Measurements from ENCODE around the gene RHOA.
"Not testable (repeated sequence)": the region's sequence is repeated elsewhere in the genome, so short reads cannot be mapped to it uniquely, and the experiment has no call there.

Gene RHOA

DNA sequence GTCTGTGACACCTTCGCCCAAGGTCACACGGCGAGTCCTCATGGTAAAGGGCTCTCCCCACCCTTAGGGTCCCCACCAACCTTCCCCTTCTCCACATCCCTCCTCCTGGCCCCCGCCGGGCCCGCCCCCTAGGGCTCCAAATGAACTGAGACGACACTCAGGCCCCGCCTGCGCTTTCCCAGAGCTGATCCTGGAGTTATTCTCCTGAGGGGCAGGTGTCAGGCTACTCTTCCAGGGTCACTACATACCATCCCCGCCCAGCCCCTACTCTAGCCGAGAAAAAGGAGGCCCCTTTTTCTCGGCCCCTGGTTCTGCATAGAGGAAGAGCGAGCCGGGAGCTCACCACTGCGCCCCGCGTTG lies 72.2 kb downstream of the RHOA start:
- Histone ChIP-seq H3K27me3 (ENCODE audit: control insufficient read depth in 5 of 5, insufficient read depth in 4 of 5, low read length in 5 of 5) (no peaks in the 10 kb centered on the region), H3K27ac (ENCODE audit: low read depth, low read length) (peak overlapping the region; percentile 88), H3K4me3 (ENCODE audit: low read depth in 1 of 5, low read length in 5 of 5) (peak overlapping the region; percentile 78 to 90 (median 85)), H3K9me3 (ENCODE audit: control insufficient read depth in 5 of 5, low read length in 5 of 5) (no peaks in the 10 kb centered on the region), H3K4me1 (ENCODE audit: control insufficient read depth in 5 of 5, insufficient read depth in 5 of 5, low read length in 5 of 5) (peaks cover 0 to 43% (median 33%) of the 10 kb centered on the region in 5 donors), H3K36me3 (ENCODE audit: control insufficient read depth in 5 of 5, insufficient read depth in 5 of 5, low read length in 5 of 5) (peaks cover 7 to 20% (median 15%) of the 10 kb centered on the region in 5 donors), H3K9ac (ENCODE audit: low read length in 5 of 5) (peak overlapping the region; percentile 68 to 89 (median 83))

DNA sequence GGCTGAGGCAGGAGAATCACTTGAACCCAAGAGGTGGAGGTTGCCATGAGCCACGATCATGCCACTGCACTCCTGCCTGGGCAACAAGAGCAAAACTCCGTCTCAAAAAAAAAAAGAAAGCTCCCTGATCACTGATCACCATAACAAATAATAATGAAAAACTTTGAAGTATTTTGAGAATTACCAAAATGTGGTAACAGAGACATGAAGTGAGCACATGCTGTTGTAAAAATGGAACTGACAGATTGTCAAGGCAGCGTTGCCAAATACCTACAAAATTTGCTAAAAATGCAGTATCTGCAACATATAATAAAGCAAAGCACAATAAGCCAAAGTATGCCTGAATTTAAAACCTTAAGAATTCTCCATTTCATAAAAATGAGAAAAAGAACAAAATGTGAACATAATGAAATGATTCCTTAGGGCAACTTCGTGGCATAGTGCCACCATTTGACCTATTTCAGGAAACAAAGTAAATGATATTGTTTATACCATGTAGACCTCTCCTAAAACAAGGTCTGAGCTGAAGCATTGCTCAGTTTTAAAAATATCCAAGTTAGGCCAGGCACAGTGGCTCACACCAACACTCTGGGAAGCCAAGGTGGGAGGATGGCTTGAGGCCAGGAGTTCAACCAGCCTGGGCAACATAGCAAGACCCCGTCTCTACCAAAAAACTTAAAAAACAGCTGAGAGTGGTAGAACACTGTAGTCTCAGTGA lies 77.7 kb downstream of the RHOA start:
- Histone ChIP-seq H3K36me3 (ENCODE audit: control insufficient read depth in 5 of 5, insufficient read depth in 5 of 5, low read length in 5 of 5) (peaks cover 16 to 68% (median 42%) of the 10 kb centered on the region in 5 donors), H3K27ac (ENCODE audit: low read depth, low read length) (peak overlapping the region; percentile 37), H3K9ac (ENCODE audit: low read length in 5 of 5) (no peak overlapping the region), H3K4me3 (ENCODE audit: low read depth in 1 of 5, low read length in 5 of 5) (no peak overlapping the region), H3K27me3 (ENCODE audit: control insufficient read depth in 5 of 5, insufficient read depth in 4 of 5, low read length in 5 of 5) (no peaks in the 10 kb centered on the region), H3K9me3 (ENCODE audit: control insufficient read depth in 5 of 5, low read length in 5 of 5) (no peaks in the 10 kb centered on the region), H3K4me1 (ENCODE audit: control insufficient read depth in 5 of 5, insufficient read depth in 5 of 5, low read length in 5 of 5) (peaks cover 0 to 24% (median 13%) of the 10 kb centered on the region in 5 donors)

DNA sequence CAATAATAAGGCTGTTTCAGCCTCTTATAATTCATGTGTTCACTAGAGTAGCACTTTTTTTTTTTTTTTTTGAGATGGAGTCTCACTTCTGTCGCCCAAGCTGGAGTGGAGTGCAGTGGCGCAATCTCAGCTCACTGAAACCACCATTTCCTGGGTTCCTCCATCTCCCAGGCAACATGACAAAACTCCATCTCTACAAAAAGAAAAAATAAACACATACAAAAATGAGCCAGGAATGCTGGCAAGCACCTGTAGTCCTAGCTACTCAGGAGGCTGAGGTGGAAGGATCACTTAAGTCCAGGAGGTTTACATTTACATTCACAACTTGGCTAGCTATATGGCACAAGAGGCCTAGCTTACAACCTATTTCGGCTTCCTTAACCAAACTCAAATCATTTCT lies 78.7 kb downstream of the RHOA start:
- Histone ChIP-seq H3K4me1 (ENCODE audit: control insufficient read depth in 5 of 5, insufficient read depth in 5 of 5, low read length in 5 of 5) (peaks cover 0 to 16% (median 7%) of the 10 kb centered on the region in 5 donors), H3K27me3 (ENCODE audit: control insufficient read depth in 5 of 5, insufficient read depth in 4 of 5, low read length in 5 of 5) (no peaks in the 10 kb centered on the region), H3K36me3 (ENCODE audit: control insufficient read depth in 5 of 5, insufficient read depth in 5 of 5, low read length in 5 of 5) (peaks cover 16 to 68% (median 42%) of the 10 kb centered on the region in 5 donors), H3K4me3 (ENCODE audit: low read depth in 1 of 5, low read length in 5 of 5) (no peak overlapping the region), H3K27ac (ENCODE audit: low read depth, low read length) (no peak overlapping the region), H3K9ac (ENCODE audit: low read length in 5 of 5) (no peak overlapping the region), H3K9me3 (ENCODE audit: control insufficient read depth in 5 of 5, low read length in 5 of 5) (no peaks in the 10 kb centered on the region)

DNA sequence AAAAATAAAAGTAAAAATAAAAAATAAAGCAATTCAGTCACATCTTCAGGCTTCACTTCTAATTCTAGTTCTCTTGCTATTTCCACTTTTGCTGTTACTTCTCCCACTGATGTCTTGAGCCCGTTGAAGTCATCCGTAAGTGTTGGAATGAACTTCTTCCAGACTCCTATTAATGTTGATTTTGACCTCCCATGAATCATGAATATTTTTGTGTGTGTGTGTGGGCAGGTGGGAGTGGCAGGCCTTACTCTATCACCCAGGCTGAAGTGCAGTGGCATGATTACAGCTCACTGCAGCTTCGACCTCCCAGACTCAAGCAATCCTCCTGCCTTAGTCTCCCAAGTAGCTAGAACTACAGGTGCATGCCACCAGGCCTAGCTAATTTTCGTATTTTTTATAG lies 82.6 kb downstream of the RHOA start:
- peaks cover 0 to 15% (median 7%) of the 10 kb centered on the region in 5 donors for H3K4me1 ChIP-seq (ENCODE audit: control insufficient read depth in 5 of 5, insufficient read depth in 5 of 5, low read length in 5 of 5)
- no peak overlapping the region for H3K27ac ChIP-seq (ENCODE audit: low read depth, low read length)
- H3K9me3 ChIP-seq (ENCODE audit: control insufficient read depth in 5 of 5, low read length in 5 of 5), result no peaks in the 10 kb centered on the region
- H3K36me3 ChIP-seq (ENCODE audit: control insufficient read depth in 5 of 5, insufficient read depth in 5 of 5, low read length in 5 of 5), result peaks cover 14 to 79% (median 50%) of the 10 kb centered on the region in 5 donors
- H3K27me3 ChIP-seq (ENCODE audit: control insufficient read depth in 5 of 5, insufficient read depth in 4 of 5, low read length in 5 of 5), result no peaks in the 10 kb centered on the region
- no peak overlapping the region for H3K4me3 ChIP-seq (ENCODE audit: low read depth in 1 of 5, low read length in 5 of 5)
- H3K9ac ChIP-seq (ENCODE audit: low read length in 5 of 5), result no peak overlapping the region

DNA sequence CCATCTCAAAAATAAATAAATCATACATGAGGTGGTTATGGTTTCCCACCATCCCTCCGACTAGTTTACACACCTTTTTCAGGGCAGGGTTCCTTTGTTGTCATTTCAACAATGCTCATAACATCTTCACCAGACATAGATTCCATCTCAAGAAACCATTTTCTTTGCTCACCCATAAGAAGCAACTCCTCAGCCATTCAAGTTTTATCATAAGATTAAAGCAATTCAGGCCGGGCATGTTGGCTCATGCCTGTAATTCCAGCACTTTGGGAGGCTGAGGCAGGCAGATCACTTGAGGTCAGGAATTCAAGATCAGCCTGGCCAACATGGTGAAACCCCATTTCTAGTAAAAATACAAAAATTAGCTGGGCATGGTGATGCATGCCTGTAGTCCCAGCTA lies 83.4 kb downstream of the RHOA start:
- not testable (repeated sequence) for H3K9me3 ChIP-seq (ENCODE audit: control insufficient read depth in 5 of 5, low read length in 5 of 5); H3K9ac ChIP-seq (ENCODE audit: low read length in 5 of 5); H3K27ac ChIP-seq (ENCODE audit: low read depth, low read length); H3K4me3 ChIP-seq (ENCODE audit: low read depth in 1 of 5, low read length in 5 of 5); H3K4me1 ChIP-seq (ENCODE audit: control insufficient read depth in 5 of 5, insufficient read depth in 5 of 5, low read length in 5 of 5); H3K27me3 ChIP-seq (ENCODE audit: control insufficient read depth in 5 of 5, insufficient read depth in 4 of 5, low read length in 5 of 5)
- H3K36me3 ChIP-seq (ENCODE audit: control insufficient read depth in 5 of 5, insufficient read depth in 5 of 5, low read length in 5 of 5), result peaks cover 13 to 79% (median 56%) of the 10 kb centered on the region in 5 donors

DNA sequence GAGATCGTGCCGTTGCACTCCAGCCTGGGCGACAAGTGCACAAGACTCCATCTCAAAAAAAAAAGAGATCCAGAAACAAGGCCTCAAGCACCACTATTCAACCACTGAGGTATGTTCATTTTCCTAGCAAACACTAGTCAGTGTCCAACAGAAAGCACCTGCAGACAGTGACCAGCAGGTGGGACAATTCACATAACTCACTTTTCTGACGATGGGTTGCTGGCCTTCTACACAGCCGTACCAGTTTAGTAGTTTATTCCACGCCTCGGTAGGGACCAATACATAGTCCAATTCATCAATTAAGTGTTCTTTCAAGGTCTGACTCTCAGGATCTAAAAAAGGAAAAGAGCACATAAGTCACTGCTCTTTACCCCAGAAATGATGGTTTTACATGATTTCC lies 84.3 kb downstream of the RHOA start:
- H3K9ac ChIP-seq (ENCODE audit: low read length in 5 of 5), result no peak overlapping the region
- H3K36me3 ChIP-seq (ENCODE audit: control insufficient read depth in 5 of 5, insufficient read depth in 5 of 5, low read length in 5 of 5), result peaks cover 12 to 75% (median 59%) of the 10 kb centered on the region in 5 donors
- no peaks in the 10 kb centered on the region for H3K9me3 ChIP-seq (ENCODE audit: control insufficient read depth in 5 of 5, low read length in 5 of 5)
- no peak overlapping the region for H3K27ac ChIP-seq (ENCODE audit: low read depth, low read length)
- H3K4me1 ChIP-seq (ENCODE audit: control insufficient read depth in 5 of 5, insufficient read depth in 5 of 5, low read length in 5 of 5), result peaks cover 0 to 3% (median 0%) of the 10 kb centered on the region in 5 donors
- H3K27me3 ChIP-seq (ENCODE audit: control insufficient read depth in 5 of 5, insufficient read depth in 4 of 5, low read length in 5 of 5), result no peaks in the 10 kb centered on the region
- H3K4me3 ChIP-seq (ENCODE audit: low read depth in 1 of 5, low read length in 5 of 5), result no peak overlapping the region

DNA sequence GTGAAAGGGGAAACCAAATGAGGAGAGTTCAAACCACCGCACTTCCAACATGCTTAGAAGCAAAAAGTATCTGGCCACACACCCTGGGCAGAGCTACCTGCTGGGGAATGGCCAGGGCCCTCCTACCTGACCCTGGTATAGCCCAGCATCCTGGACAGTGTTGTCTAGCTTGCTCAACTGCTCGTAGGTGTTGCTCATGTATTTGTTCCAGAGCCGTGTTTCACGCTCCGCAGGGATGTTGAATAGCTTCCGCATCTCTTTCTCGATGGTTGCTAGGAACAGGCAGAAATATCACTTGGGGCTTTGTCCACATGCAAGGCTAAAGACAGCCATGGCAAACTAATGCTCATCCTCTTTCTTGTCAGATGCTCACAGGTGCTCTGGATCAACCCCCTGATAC lies 87.0 kb downstream of the RHOA start:
- no peaks in the 10 kb centered on the region for H3K27me3 ChIP-seq (ENCODE audit: control insufficient read depth in 5 of 5, insufficient read depth in 4 of 5, low read length in 5 of 5)
- no peak overlapping the region for H3K4me3 ChIP-seq (ENCODE audit: low read depth in 1 of 5, low read length in 5 of 5)
- H3K36me3 ChIP-seq (ENCODE audit: control insufficient read depth in 5 of 5, insufficient read depth in 5 of 5, low read length in 5 of 5), result peaks cover 24 to 81% (median 71%) of the 10 kb centered on the region in 5 donors
- no peak overlapping the region for H3K9ac ChIP-seq (ENCODE audit: low read length in 5 of 5)
- H3K27ac ChIP-seq (ENCODE audit: low read depth, low read length), result no peak overlapping the region
- no peaks in the 10 kb centered on the region for H3K9me3 ChIP-seq (ENCODE audit: control insufficient read depth in 5 of 5, low read length in 5 of 5)
- no peaks in the 10 kb centered on the region for H3K4me1 ChIP-seq (ENCODE audit: control insufficient read depth in 5 of 5, insufficient read depth in 5 of 5, low read length in 5 of 5)

DNA sequence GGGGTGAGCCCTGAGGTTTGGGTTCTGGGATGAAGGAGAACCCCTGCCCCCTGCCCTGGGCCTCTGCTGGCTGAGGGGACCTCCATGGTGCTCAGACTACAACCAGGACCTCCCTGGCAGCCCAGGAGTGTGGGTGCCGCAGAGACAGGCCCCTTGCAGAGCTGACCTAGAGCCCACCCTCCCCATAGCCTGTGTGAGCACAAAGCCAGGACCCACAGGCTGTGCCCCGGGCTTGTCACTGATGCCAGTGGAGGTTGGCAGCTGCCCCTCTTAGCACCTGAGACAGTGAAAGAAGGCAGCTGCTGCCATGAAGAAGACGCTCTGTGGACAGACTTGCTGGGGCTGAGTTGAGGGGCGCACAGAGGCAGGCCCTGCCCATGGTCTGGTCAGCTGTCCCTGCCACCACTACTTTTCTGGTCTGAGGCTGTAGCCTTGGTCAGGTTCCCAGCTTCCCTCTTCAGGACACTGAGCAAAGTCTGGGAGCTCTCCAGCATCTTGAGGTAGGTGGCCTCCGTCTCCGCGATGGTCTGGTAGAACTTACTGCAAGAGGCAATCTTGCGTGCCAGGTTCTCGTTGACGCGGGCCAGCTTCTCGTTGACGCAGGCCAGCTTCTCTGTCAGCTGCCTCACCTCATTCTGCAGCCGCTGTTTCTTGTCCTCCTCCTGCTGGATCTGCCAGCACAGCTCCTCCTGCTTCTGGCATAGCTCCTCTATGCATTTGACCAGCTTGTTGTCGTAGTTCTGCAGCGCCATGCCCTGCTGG lies 94.9 kb downstream of the RHOA start:
- Histone ChIP-seq H3K9ac (ENCODE audit: low read length in 5 of 5) (no peak overlapping the region), H3K27ac (ENCODE audit: low read depth, low read length) (no peak overlapping the region), H3K4me3 (ENCODE audit: low read depth in 1 of 5, low read length in 5 of 5) (no peak overlapping the region), H3K27me3 (ENCODE audit: control insufficient read depth in 5 of 5, insufficient read depth in 4 of 5, low read length in 5 of 5) (no peaks in the 10 kb centered on the region), H3K36me3 (ENCODE audit: control insufficient read depth in 5 of 5, insufficient read depth in 5 of 5, low read length in 5 of 5) (peaks cover 11 to 83% (median 48%) of the 10 kb centered on the region in 5 donors), H3K9me3 (ENCODE audit: control insufficient read depth in 5 of 5, low read length in 5 of 5) (no peaks in the 10 kb centered on the region), H3K4me1 (ENCODE audit: control insufficient read depth in 5 of 5, insufficient read depth in 5 of 5, low read length in 5 of 5) (peaks cover 0 to 5% (median 0%) of the 10 kb centered on the region in 5 donors)

DNA sequence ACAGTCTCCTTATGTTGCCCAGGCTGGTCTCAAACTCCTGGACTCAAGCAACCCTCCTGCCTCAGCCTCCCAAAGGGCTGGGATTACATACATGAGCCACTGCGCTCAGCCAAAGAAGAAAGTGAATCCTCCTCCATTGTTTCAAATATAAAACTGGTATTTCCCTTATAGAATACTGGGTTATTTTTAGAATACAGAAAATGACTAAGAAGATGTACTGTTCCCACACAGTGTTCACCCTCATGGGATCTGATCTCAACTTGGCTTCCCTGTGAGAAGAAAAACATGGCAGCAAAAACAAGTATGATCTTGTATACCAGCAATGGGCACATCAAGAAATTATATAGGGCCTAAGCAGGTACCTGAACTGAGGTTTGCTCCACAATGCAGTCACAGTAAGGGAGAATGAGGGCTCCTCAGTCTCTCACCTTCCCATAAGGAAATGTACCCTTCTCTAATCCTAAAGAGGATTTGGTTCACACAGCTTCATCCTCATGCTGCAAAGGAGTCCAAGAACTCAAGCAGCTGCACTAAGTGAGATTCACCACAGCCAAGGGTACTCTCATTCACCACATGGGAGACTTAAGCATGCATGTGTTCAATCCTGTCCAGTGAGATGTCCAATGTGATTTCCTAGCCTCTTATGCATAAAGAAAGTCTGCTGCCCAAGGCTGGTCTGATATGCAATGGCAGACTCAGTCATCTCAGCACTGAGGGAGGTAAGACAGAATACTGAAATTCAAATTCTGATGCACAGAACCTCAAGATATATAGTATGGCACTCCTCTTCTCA lies 97.7 kb downstream of the RHOA start:
- H3K9ac ChIP-seq (ENCODE audit: low read length in 5 of 5), result peak overlapping the region in 1 of 5 donors; percentile 20
- H3K4me3 ChIP-seq (ENCODE audit: low read depth in 1 of 5, low read length in 5 of 5), result no peak overlapping the region
- H3K9me3 ChIP-seq (ENCODE audit: control insufficient read depth in 5 of 5, low read length in 5 of 5), result no peaks in the 10 kb centered on the region
- peaks cover 0 to 5% (median 0%) of the 10 kb centered on the region in 5 donors for H3K4me1 ChIP-seq (ENCODE audit: control insufficient read depth in 5 of 5, insufficient read depth in 5 of 5, low read length in 5 of 5)
- no peak overlapping the region for H3K27ac ChIP-seq (ENCODE audit: low read depth, low read length)
- no peaks in the 10 kb centered on the region for H3K27me3 ChIP-seq (ENCODE audit: control insufficient read depth in 5 of 5, insufficient read depth in 4 of 5, low read length in 5 of 5)
- H3K36me3 ChIP-seq (ENCODE audit: control insufficient read depth in 5 of 5, insufficient read depth in 5 of 5, low read length in 5 of 5), result peaks cover 5 to 77% (median 49%) of the 10 kb centered on the region in 5 donors

All from subcutaneous abdominal adipose tissue (tissue), 5 donors.